ENCODE results near the gene GTPBP10.
"Not testable (repeated sequence)": the region's sequence is repeated elsewhere in the genome, so short reads cannot be mapped to it uniquely, and the experiment has no call there.

The GTPBP10 gene

GRCh38 chr7:90349305-90349704, 2.8 kb downstream of the GTPBP10 start:
- no peak for DNase-seq (ENCODE audit: low read depth, low spot score)
- no peak overlapping the region for H3K4me3 ChIP-seq (ENCODE audit: low read length)

DNA sequence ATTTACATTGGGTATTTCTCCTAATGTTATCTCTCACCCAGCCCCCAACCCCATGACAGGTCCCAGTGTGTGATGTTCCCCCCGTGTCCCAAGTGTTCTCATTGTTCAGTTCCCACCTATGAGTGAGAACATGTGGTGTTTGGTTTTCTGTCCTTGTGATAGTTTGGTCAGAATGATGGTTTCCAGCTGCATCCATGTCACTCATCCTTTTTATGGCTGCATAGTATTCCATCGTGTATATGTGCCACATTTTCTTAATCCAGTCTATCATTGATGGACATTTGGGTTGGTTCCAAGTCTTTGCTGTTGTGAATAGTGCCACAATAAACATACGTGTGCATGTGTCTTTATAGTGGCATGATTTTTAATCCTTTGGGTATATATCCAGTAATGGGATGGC, 3.5 kb downstream of the GTPBP10 start:
- not testable (repeated sequence) for H3K4me3 ChIP-seq (ENCODE audit: low read length); DNase-seq (ENCODE audit: low read depth, low spot score)

DNA sequence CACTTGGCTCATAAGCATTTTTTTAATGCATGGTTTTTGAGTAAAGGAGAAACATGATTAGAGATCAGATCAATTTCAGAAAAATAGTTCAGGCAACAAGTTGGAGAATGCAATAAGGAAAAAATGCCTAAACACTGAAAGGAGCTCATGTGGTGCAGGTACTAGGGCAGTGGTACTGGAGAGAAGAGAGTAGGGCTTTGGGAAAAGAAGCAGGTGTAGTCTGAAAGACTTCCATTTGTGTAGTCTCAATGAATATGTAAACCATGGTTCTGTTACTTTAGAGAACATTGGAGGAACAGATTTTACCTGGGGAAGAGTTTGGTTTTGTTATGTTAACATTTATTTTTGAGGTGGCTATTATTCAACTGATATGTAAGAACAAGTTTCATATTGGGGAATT, 5.5 kb downstream of the GTPBP10 start:
- H3K4me3 ChIP-seq (ENCODE audit: low read length) = no peak overlapping the region
- no peak for DNase-seq (ENCODE audit: low read depth, low spot score)

- H3K4me3 ChIP-seq (ENCODE audit: low read length) = no peak overlapping the region
- no peak for DNase-seq (ENCODE audit: low read depth, low spot score)
Measured at GRCh38 chr7:90383422-90383821, 36.9 kb downstream of the GTPBP10 start.

GRCh38 chr7:90383861-90384260, 37.3 kb downstream of the GTPBP10 start:
- no peak overlapping the region for H3K4me3 ChIP-seq (ENCODE audit: low read length)
- no peak for DNase-seq (ENCODE audit: low read depth, low spot score)

DNA sequence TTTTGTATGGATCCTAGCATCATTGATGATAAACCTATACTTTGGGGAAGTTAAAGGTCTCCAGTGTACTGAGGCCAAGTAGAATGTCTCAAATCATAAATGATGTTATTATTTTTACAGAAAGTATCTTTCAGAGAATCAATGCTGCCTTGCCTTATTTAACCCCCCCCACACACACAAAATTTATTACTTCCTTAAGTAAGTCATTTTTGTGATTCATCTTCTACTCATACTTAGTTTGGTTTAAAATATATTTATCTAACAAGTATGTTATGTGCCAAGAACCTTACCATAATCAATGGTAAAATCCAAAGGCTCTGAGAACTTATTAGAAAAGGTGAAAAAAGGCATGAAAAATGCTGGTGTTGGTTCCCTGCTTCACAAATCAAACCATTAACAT, 37.9 kb downstream of the GTPBP10 start:
- DNase-seq (ENCODE audit: low read depth, low spot score) = no peak

DNA sequence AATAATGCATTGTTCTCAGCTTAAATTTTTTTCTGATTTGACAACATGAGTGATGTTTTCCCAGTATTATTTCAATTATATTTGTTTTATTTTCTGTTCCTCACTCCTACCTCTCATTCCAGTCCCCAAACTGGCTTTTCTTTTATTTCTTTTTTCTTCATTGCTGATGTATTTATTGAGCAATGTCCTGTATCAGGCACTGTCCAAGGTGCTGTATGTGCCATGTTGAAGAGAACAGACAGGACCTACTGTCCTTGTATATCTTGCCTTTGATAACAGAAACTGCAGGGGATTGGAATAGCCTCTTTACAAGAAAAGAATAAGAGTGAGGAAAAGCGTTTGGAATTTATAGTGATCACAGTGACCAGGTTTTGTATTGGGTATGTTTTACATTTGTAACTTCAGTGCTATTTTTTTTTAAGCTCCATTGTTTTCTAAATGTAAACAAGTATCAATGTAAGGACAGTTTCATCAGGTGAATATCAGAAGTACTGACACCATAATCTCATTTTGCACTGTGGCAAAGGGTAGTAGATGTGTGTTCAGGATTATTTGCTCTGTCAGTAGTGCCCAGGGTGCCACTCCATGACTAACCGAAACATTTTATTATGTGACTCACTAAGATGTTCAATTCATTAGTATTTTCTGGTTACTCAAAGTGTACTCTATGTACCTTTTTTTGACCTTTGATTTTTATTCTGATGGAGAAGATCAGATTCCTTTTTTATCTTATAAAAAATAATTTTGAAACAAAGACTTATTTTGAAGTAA, 41.1 kb downstream of the GTPBP10 start:
- no peak overlapping the region for H3K4me3 ChIP-seq (ENCODE audit: low read length)
- no peak for DNase-seq (ENCODE audit: low read depth, low spot score)

More for the DNA sequence above, 37.9 kb downstream of the GTPBP10 start:
- H3K4me3 ChIP-seq (ENCODE audit: low read length) = no peak overlapping the region

GRCh38 chr7:90390926-90391325, 44.4 kb downstream of the GTPBP10 start:
- no peak overlapping the region for H3K4me3 ChIP-seq (ENCODE audit: low read length)
- no peak for DNase-seq (ENCODE audit: low read depth, low spot score)

DNA sequence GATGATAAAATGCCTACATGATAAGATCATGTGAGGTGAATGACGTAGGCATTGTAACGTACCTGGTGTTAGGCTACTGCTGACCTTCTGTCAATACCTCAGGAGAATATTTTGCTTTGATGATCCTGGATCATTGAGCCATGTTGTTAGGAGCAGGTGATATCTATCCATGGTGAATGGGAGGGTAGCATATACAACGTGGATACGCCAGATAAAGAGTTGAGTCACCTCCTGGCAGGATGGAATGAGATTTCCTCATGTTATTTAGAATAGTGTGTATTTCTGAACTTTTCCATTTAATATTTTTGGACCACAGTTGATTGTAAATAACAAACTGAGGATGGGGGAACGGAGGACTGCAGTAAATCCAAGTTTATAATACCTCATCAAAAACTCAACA, 45.0 kb downstream of the GTPBP10 start:
- DNase-seq (ENCODE audit: low read depth, low spot score) = no peak
- H3K4me3 ChIP-seq (ENCODE audit: low read length) = no peak overlapping the region

GRCh38 chr7:90396420-90396819, 49.9 kb downstream of the GTPBP10 start:
- no peak for DNase-seq (ENCODE audit: low read depth, low spot score)
- no peak overlapping the region for H3K4me3 ChIP-seq (ENCODE audit: low read length)

DNA sequence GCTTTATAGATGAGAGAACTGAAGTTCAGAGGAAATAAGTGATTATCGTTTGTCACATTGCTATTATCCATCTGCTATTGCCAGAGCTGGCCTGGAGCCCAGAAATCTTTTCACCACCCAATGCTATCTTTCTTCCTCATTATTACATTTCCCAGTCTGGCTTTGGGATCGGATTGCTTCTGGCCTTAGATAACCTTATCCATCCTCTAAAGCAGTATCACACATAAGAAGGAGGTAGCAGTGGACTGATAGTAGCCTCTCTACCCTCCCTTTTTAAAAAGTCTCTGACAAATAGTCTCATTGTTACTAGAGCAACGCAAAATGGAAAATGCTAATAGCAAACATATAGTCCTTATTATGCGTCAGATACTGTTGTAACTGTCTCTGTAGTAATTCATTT, 55.5 kb downstream of the GTPBP10 start:
- no peak overlapping the region for H3K4me3 ChIP-seq (ENCODE audit: low read length)
- DNase-seq (ENCODE audit: low read depth, low spot score) = no peak

- DNase-seq (ENCODE audit: low read depth, low spot score) = no peak
- H3K4me3 ChIP-seq (ENCODE audit: low read length) = peak overlapping the region; percentile 64
Measured at GRCh38 chr7:90402785-90403173, 56.3 kb downstream of the GTPBP10 start.

- DNase-seq (ENCODE audit: low read depth, low spot score) = peak; percentile 90
- H3K4me3 ChIP-seq (ENCODE audit: low read length) = peak within 1 kb of the TSS; percentile 64
Measured at GRCh38 chr7:90403174-90404113, 56.9 kb downstream of the GTPBP10 start, which contains the start of gene CLDN12. Gene CLDN12 (plus strand): TSS chr7:90403461. CDS start chr7:90412677, 9,216 bp downstream.

- no peak overlapping the region for H3K4me3 ChIP-seq (ENCODE audit: low read length)
- no peak for DNase-seq (ENCODE audit: low read depth, low spot score)
Measured at GRCh38 chr7:90404777-90405176, 58.3 kb downstream of the GTPBP10 start.

DNA sequence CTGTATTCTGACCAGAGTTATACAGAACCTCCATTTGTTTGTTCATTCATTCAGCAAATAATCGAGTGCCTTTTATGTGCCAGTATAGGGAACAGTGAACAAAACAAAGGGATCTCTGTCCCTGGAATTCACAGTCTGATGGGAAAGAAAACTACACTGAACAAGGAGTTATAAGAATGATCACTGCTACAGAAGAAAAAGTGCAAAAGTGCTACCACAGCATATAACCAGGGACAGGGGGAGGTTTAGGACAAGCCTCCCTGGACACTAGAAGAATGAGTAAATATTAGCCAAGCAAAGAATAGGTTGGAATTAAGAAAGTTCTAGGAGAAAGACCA, 60.9 kb downstream of the GTPBP10 start:
- no peak overlapping the region for H3K4me3 ChIP-seq (ENCODE audit: low read length)
- DNase-seq (ENCODE audit: low read depth, low spot score) = no peak

- no peak for DNase-seq (ENCODE audit: low read depth, low spot score)
- no peak overlapping the region for H3K4me3 ChIP-seq (ENCODE audit: low read length)
Measured at GRCh38 chr7:90408142-90408541, 61.6 kb downstream of the GTPBP10 start.

DNA sequence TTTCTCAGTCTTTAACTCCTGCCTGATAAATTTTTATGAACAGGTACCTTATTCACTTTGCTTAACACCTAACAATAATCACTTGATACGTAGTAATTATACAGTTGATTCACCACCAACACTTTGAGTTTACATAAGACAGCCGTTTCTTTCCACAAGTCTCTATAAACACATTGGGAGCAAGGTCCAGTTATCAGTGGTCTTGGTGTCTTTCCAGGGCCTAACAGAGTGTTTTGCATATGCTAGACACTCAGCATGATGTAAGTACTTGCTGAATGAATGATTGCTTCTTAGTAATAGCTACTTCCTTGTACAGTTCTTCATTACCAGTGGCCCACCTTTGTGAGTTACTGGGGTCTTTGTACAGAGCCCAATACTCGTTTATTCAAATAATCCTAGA, 63.2 kb downstream of the GTPBP10 start:
- H3K4me3 ChIP-seq (ENCODE audit: low read length) = no peak overlapping the region
- no peak for DNase-seq (ENCODE audit: low read depth, low spot score)

GRCh38 chr7:90411510-90411909, 65.0 kb downstream of the GTPBP10 start:
- no peak overlapping the region for H3K4me3 ChIP-seq (ENCODE audit: low read length)
- DNase-seq (ENCODE audit: low read depth, low spot score) = no peak

GRCh38 chr7:90412458-90413184, 66.1 kb downstream of the GTPBP10 start:
- no peak for DNase-seq (ENCODE audit: low read depth, low spot score)
- H3K4me3 ChIP-seq (ENCODE audit: low read length) = no peak overlapping the region

GRCh38 chr7:90413185-90413528, 66.6 kb downstream of the GTPBP10 start:
- no peak overlapping the region for H3K4me3 ChIP-seq (ENCODE audit: low read length)
- no peak for DNase-seq (ENCODE audit: low read depth, low spot score)

Measured in Jurkat, Clone E6-1 (cell line).